Choroid plexus epithelial cell (primary cell): ENCODE results near the gene TECTB.
A peak's percentile ranks its signal among the peaks of the same experiment; 100 is the strongest.

Experiments
- DNase-seq: peaks from one replicate; pipeline ENCODE4 v3.0.0-alpha.2; 2010; ENCODE audit warnings: low read depth
- H3K4me3 ChIP-seq: 2 replicates; pipeline ENCODE4 v1.5.1; 2011; ENCODE audit warnings: low read depth, mild to moderate bottlenecking, control low read depth, low read length, moderate library complexity
- CTCF ChIP-seq: conservative IDR thresholded peaks from 2 replicates; pipeline ENCODE4 v1.5.1; 2011; ENCODE audit warnings: low read depth, mild to moderate bottlenecking, control low read depth, inconsistent platforms, low read length, moderate library complexity

Gene TECTB

GRCh38 chr10:112283100-112283499 lies at the start of gene TECTB:
TSS of gene TECTB (plus strand) at chr10:112283400. CDS start at chr10:112283735, 335 bp downstream.
- no peak within 1 kb of the TSS for H3K4me3 ChIP-seq
- TF ChIP-seq CTCF, result no peak
- no peak for DNase-seq

GRCh38 chr10:112235141-112235540 lies 48.1 kb upstream of the TECTB start:
- no peak for TF ChIP-seq CTCF
- no peak overlapping the region for H3K4me3 ChIP-seq
- no peak for DNase-seq

DNA sequence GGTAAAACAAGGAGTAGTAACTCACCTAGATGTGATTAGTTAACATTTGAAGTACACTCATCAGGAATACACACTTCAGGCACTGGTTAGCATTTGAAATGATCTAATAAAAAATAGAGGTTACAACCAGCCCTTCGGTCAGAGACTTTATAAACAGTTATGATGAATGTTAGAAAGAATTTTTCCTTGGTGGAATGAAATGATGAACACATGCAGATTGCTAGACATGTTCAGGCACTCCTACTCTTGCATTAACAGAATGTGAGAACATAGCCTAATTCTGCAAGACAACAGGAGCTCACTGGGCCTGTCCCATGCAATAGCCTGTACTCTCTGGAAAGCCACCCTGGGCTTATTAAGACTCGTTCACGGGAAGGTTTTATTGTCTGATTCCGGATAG lies 47.3 kb upstream of the TECTB start:
- no peak for TF ChIP-seq CTCF
- peak; percentile 47 for DNase-seq
- no peak overlapping the region for H3K4me3 ChIP-seq

GRCh38 chr10:112236486-112236885 lies 46.7 kb upstream of the TECTB start:
- H3K4me3 ChIP-seq, result no peak overlapping the region
- DNase-seq, result no peak
- no peak for TF ChIP-seq CTCF

GRCh38 chr10:112239347-112239746 lies 43.9 kb upstream of the TECTB start:
- no peak for DNase-seq
- H3K4me3 ChIP-seq, result no peak overlapping the region
- TF ChIP-seq CTCF, result no peak

DNA sequence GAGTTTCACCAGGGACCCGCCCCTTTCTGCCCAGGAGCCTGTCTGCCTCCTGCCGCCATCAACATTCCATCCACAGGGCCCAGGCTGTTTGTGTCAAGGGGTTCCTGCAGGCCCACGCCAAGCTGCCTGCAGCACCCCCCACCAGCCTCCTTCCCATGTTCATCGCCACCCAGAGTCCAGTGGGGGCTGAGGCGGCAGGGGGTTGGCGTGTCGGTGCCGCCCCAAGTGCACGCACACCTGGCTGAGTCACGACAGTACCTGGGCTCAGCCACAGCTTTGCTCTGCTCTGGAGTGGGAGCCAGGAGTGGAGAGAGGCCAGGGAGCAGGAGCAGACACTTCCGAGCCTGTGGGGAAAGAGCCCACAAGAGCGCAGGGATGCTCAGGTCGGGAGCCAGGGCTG lies 42.8 kb upstream of the TECTB start:
- no peak for TF ChIP-seq CTCF
- DNase-seq, result no peak
- no peak overlapping the region for H3K4me3 ChIP-seq

- no peak overlapping the region for H3K4me3 ChIP-seq
- TF ChIP-seq CTCF, result no peak
- DNase-seq, result no peak
Observed at GRCh38 chr10:112241651-112242341, 41.4 kb upstream of the TECTB start.
